Kidney (tissue), 14 donors: ENCODE results near the gene NTHL1. TPM values are rescaled to one million over a fixed set of nuclear protein-coding genes. Genes with fewer than 3 reads are reported as not detected.

Source experiments
- DNase-seq, 5 donors: peaks; one replicate each; pipeline ENCODE4 v3.0.0-alpha.2; 2013 to 2020
- FAIRE-seq: peaks from 2 replicates; lab custom pipeline; 2012; peaks lifted over from hg19 to GRCh38; lab: Jason Lieb, UNC
- H3K27ac ChIP-seq, 2 donors: one replicate each; pipeline ENCODE4 v1.7.0; 2013; ENCODE audit warnings: low read depth in 2 of 2, low read length in 2 of 2, inconsistent platforms in 1 of 2
- H3K27me3 ChIP-seq: one replicate; pipeline ENCODE4 v1.7.1; 2013; ENCODE audit warnings: low read length, inconsistent platforms; ENCODE audit not compliant: control insufficient read depth, insufficient read depth
- H3K36me3 ChIP-seq, 3 donors: one replicate each; pipeline versions ENCODE4 v1.7.0 to v1.7.1; 2013; ENCODE audit warnings: low read length in 3 of 3, control low read depth in 1 of 3, inconsistent platforms in 1 of 3; ENCODE audit not compliant: insufficient read depth in 3 of 3, control insufficient read depth in 2 of 3
- H3K4me1 ChIP-seq, 3 donors: one replicate each; pipeline versions ENCODE4 v1.7.0 to v1.7.1; 2013; ENCODE audit warnings: low read length in 3 of 3, inconsistent platforms in 1 of 3, low read depth in 1 of 3; ENCODE audit not compliant: control insufficient read depth in 2 of 3, insufficient read depth in 2 of 3
- H3K4me3 ChIP-seq, 3 donors: one replicate each; pipeline versions ENCODE4 v1.7.0 to v1.8.1; 2013; ENCODE audit warnings: low read length in 3 of 3, control low read depth in 1 of 3, inconsistent platforms in 1 of 3
- H3K9ac ChIP-seq, 3 donors: one replicate each; pipeline versions ENCODE4 v1.7.0 to v1.7.1; 2013; ENCODE audit warnings: low read length in 3 of 3, control low read depth in 1 of 3, inconsistent platforms in 1 of 3
- H3K9me3 ChIP-seq, 3 donors: one replicate each; pipeline versions ENCODE4 v1.7.0 to v1.7.1; 2013; ENCODE audit warnings: low read length in 3 of 3, control low read depth in 1 of 3, inconsistent platforms in 1 of 3; ENCODE audit not compliant: control insufficient read depth in 2 of 3, insufficient read depth in 1 of 3
- CTCF ChIP-seq: IDR thresholded peaks from 3 replicates; pipeline ENCODE4 v1.5.1; 2012; ENCODE audit warnings: mild to moderate bottlenecking, moderate library complexity, borderline replicate concordance; ENCODE audit not compliant: insufficient read depth; ENCODE audit errors: extremely low read depth
- intact Hi-C: fragments of 100-400 bp; cut with DNase I; formaldehyde crosslinking; loops from one replicate; pipeline ENCODE4 v1.11.1; 2022
- polyA plus RNA-seq: library from polyadenylated mRNA; stranded (reverse); fragments of 350-450 nt; fragmentation: Illumina TruSeq; extraction: RNeasy Lipid Tissue Mini Kit (QIAGEN cat#74804); gene quantifications from one replicate; pipeline ENCODE4 v1.2.3, GENCODE V29; 2014; ENCODE audit warnings: low read depth, low replicate concordance; ENCODE audit not compliant: insufficient read depth
- total RNA-seq: library from RNA; stranded (reverse); fragmentation: NEBNext Ultra II Directional; extraction: Animal tissue kit (Norgen Biotek cat#: 25700); gene quantifications from one replicate; pipeline ENCODE4 v1.2.1, GENCODE V29; 2021
- donor health status: control.
- donor health status: control.
- donor health status: control.
- donor health status: control.
- donor health status: control.
- donor health status: DM: yes; HTN: yes; CAD: no.
- donor health status: Normal renal cell carcinoma (clear cell type).

NTHL1 gene
- total and polyA plus RNA-seq, 2 donors from 2014 or later: 15.3 to 36.0 TPM

- Histone ChIP-seq H3K27ac (no peak overlapping the region), H3K4me1 (no peaks in the 10 kb centered on the region), H3K9ac (no peak overlapping the region), H3K27me3 (no peaks in the 10 kb centered on the region), H3K36me3 (peaks cover 0 to 31% (median 21%) of the 10 kb centered on the region in 3 donors), H3K4me3 (no peak overlapping the region), H3K9me3 (no peaks in the 10 kb centered on the region)
- TF ChIP-seq CTCF: no peak
- intact Hi-C loops: no loop called here
- DNase-seq (peak in 3 of 5 donors; percentile 53 to 65 (median 53)), FAIRE-seq (no peak)
Observed at GRCh38 chr16:2058420-2058819, 10.8 kb upstream of the NTHL1 start.

- FAIRE-seq (no peak), DNase-seq (peak in 1 of 5 donors; percentile 7)
- no peak overlapping the region for H3K27ac ChIP-seq
- peaks cover 0 to 30% (median 23%) of the 10 kb centered on the region in 3 donors for H3K36me3 ChIP-seq
- H3K9me3 ChIP-seq: no peaks in the 10 kb centered on the region
- intact Hi-C loops: no loop called here
- no peak overlapping the region for H3K9ac ChIP-seq
- no peak for TF ChIP-seq CTCF
- H3K4me3 ChIP-seq: no peak overlapping the region
- no peaks in the 10 kb centered on the region for H3K4me1 ChIP-seq
- no peaks in the 10 kb centered on the region for H3K27me3 ChIP-seq
Observed at GRCh38 chr16:2057438-2057837, 9.8 kb upstream of the NTHL1 start.

GRCh38 chr16:2056681-2057407 is 9.2 kb upstream of the NTHL1 start:
- intact Hi-C loops: no loop called here
- Histone ChIP-seq H3K9me3 (no peaks in the 10 kb centered on the region), H3K4me3 (no peak overlapping the region), H3K4me1 (no peaks in the 10 kb centered on the region), H3K27ac (no peak overlapping the region), H3K36me3 (peaks cover 0 to 35% (median 21%) of the 10 kb centered on the region in 3 donors), H3K27me3 (no peaks in the 10 kb centered on the region), H3K9ac (no peak overlapping the region)
- no peak for FAIRE-seq
- TF ChIP-seq CTCF: no peak
- peak in 2 of 5 donors; percentile 50 to 60 for DNase-seq
